ENCODE results near the gene SUFU.
"Not testable (repeated sequence)": the region's sequence is repeated elsewhere in the genome, so short reads cannot be mapped to it uniquely, and the experiment has no call there.

The SUFU gene

GRCh38 chr10:102503264-102504178 lies at the start of gene SUFU:
SUFU (plus strand) TSS chr10:102503972; CDS start chr10:102504153, 181 bp downstream.
- DNase-seq = peak; percentile 98

- DNase-seq = not testable (repeated sequence)
These were observed 48.9 kb upstream of the SUFU start for GRCh38 chr10:102454662-102455487.

- DNase-seq = peak; percentile 86
These were observed 47.8 kb upstream of the SUFU start for GRCh38 chr10:102455893-102456471.

- no peak for DNase-seq
These were observed 46.1 kb upstream of the SUFU start for GRCh38 chr10:102457591-102458150.

GRCh38 chr10:102458656-102459055 lies 45.1 kb upstream of the SUFU start:
- DNase-seq = no peak

- no peak for DNase-seq
These were observed 43.0 kb upstream of the SUFU start for GRCh38 chr10:102460836-102461186.

GRCh38 chr10:102461187-102462054 lies 42.4 kb upstream of the SUFU start:
- DNase-seq = peak; percentile 85

- no peak for DNase-seq
These were observed 41.2 kb upstream of the SUFU start for GRCh38 chr10:102462512-102463054.

GRCh38 chr10:102463983-102464382 lies 39.8 kb upstream of the SUFU start:
- DNase-seq = no peak

- no peak for DNase-seq
These were observed 38.3 kb upstream of the SUFU start for GRCh38 chr10:102465466-102465865.

- DNase-seq = no peak
These were observed 36.5 kb upstream of the SUFU start for GRCh38 chr10:102467318-102467717.

- no peak for DNase-seq
These were observed 35.8 kb upstream of the SUFU start for GRCh38 chr10:102467971-102468438.

GRCh38 chr10:102468683-102469082 lies 35.1 kb upstream of the SUFU start:
- no peak for DNase-seq

- no peak for DNase-seq
These were observed 32.9 kb upstream of the SUFU start for GRCh38 chr10:102470579-102471546.

- no peak for DNase-seq
These were observed 30.1 kb upstream of the SUFU start for GRCh38 chr10:102473445-102474331.

GRCh38 chr10:102475451-102476040 lies 28.2 kb upstream of the SUFU start:
- DNase-seq = no peak

- no peak for DNase-seq
These were observed 27.2 kb upstream of the SUFU start for GRCh38 chr10:102476466-102477141.

- DNase-seq = no peak
These were observed 24.1 kb upstream of the SUFU start for GRCh38 chr10:102479651-102480050.
